G401 (cell line): Measurements from ENCODE around the gene TYSND1. TPM values are rescaled to one million over a fixed set of nuclear protein-coding genes. Genes with fewer than 3 reads are reported as not detected.

Source experiments
- DNase-seq: peaks from one replicate; pipeline ENCODE4 v3.0.0-alpha.2; 2015; ENCODE audit warnings: low spot score
- in situ Hi-C: cut with HindIII; loops from 2 replicates; pipeline ENCODE4 v1.10.0; 2016; ENCODE audit warnings: low sequenced_read_pairs, mixed read lengths
- total RNA-seq: library from RNA; depleted of rRNA; stranded (reverse); fragments of >200 nt; shearing (Covaris generic); gene quantifications from 2 replicates; pipeline ENCODE4 v1.2.3, GENCODE V29; 2014; rRNA removed

The TYSND1 gene
- total RNA-seq, 1 experiment from 2014 or later, result 30.4 TPM

GRCh38 chr10:70090013-70090412 lies 56.5 kb downstream of the TYSND1 start:
- in situ Hi-C loops, result no loop called here

GRCh38 chr10:70088308-70088698 lies 58.2 kb downstream of the TYSND1 start:
- in situ Hi-C loops, result no loop called here
- no peak for DNase-seq

More at GRCh38 chr10:70090013-70090412, 56.5 kb downstream of the TYSND1 start:
- DNase-seq, result no peak

Other genes with a start within 250 kb of the TYSND1 start
- gene MACROH2A2, start 93.9 kb downstream of the TYSND1 start, total RNA-seq, result 83.1 and 100 TPM in 2 replicates
- gene AIFM2, start 13.9 kb downstream of the TYSND1 start, total RNA-seq, result 0.74 and 0.78 TPM in 2 replicates
- gene SAR1A, start 23.8 kb upstream of the TYSND1 start, total RNA-seq, result 40.0 and 53.1 TPM in 2 replicates
- 283 and 317 TPM in 2 replicates for gene PPA1, start 86.7 kb upstream of the TYSND1 start, total RNA-seq
- gene NPFFR1, start 137.3 kb upstream of the TYSND1 start, total RNA-seq, result not detected in 2 replicates
- 44.8 and 53.2 TPM in 2 replicates for gene LRRC20, start 235.9 kb upstream of the TYSND1 start, total RNA-seq